ENCODE data around the gene TRIP11. TPM values are rescaled to one million over a fixed set of nuclear protein-coding genes. Genes with fewer than 3 reads are reported as not detected.

TRIP11 gene
- polyA plus RNA-seq, 4 donors: 30.9 to 42.4 (median 35.5) TPM

GRCh38 chr14:92012121-92012748 is 27.6 kb downstream of the TRIP11 start:
- no peak for DNase-seq (ENCODE audit: low read depth in 4 of 4, low spot score in 2 of 4)

- no peak for DNase-seq (ENCODE audit: low read depth in 4 of 4, low spot score in 2 of 4)
Observed at GRCh38 chr14:92010644-92011043, 29.2 kb downstream of the TRIP11 start.

- DNase-seq (ENCODE audit: low read depth in 4 of 4, low spot score in 2 of 4): no peak
Observed at GRCh38 chr14:92009604-92010003, 30.3 kb downstream of the TRIP11 start.

GRCh38 chr14:92005019-92005418 is 34.8 kb downstream of the TRIP11 start:
- no peak for DNase-seq (ENCODE audit: low read depth in 4 of 4, low spot score in 2 of 4)

- DNase-seq (ENCODE audit: low read depth in 4 of 4, low spot score in 2 of 4): no peak
Observed at GRCh38 chr14:92004062-92004461, 35.8 kb downstream of the TRIP11 start.

- DNase-seq (ENCODE audit: low read depth in 4 of 4, low spot score in 2 of 4): no peak
Observed at GRCh38 chr14:91998667-91999570, 40.9 kb downstream of the TRIP11 start.

- no peak for DNase-seq (ENCODE audit: low read depth in 4 of 4, low spot score in 2 of 4)
Observed at GRCh38 chr14:91997492-91997891, 42.4 kb downstream of the TRIP11 start.

GRCh38 chr14:91996948-91997371 is 42.9 kb downstream of the TRIP11 start:
- peak in 3 of 4 donors; percentile 15 to 40 (median 35) for DNase-seq (ENCODE audit: low read depth in 4 of 4, low spot score in 2 of 4)

- no peak for DNase-seq (ENCODE audit: low read depth in 4 of 4, low spot score in 2 of 4)
Observed at GRCh38 chr14:91987192-91987591, 52.7 kb downstream of the TRIP11 start.

GRCh38 chr14:91985521-91986255 is 54.2 kb downstream of the TRIP11 start:
- no peak for DNase-seq (ENCODE audit: low read depth in 4 of 4, low spot score in 2 of 4)

GRCh38 chr14:91985008-91985407 is 54.9 kb downstream of the TRIP11 start:
- DNase-seq (ENCODE audit: low read depth in 4 of 4, low spot score in 2 of 4): no peak

GRCh38 chr14:91983588-91983987 is 56.3 kb downstream of the TRIP11 start:
- DNase-seq (ENCODE audit: low read depth in 4 of 4, low spot score in 2 of 4): no peak

- no peak for DNase-seq (ENCODE audit: low read depth in 4 of 4, low spot score in 2 of 4)
Observed at GRCh38 chr14:91980157-91980556, 59.7 kb downstream of the TRIP11 start.

- no peak for DNase-seq (ENCODE audit: low read depth in 4 of 4, low spot score in 2 of 4)
Observed at GRCh38 chr14:91977884-91978283, 62.0 kb downstream of the TRIP11 start.

GRCh38 chr14:91975763-91976162 is 64.1 kb downstream of the TRIP11 start:
- DNase-seq (ENCODE audit: low read depth in 4 of 4, low spot score in 2 of 4): no peak

GRCh38 chr14:91971188-91971778 is 68.6 kb downstream of the TRIP11 start:
- DNase-seq (ENCODE audit: low read depth in 4 of 4, low spot score in 2 of 4): no peak

- DNase-seq (ENCODE audit: low read depth in 4 of 4, low spot score in 2 of 4): no peak
Observed at GRCh38 chr14:91968280-91968679, 71.6 kb downstream of the TRIP11 start.

- DNase-seq (ENCODE audit: low read depth in 4 of 4, low spot score in 2 of 4): no peak
Observed at GRCh38 chr14:91964724-91965123, 75.1 kb downstream of the TRIP11 start.

- DNase-seq (ENCODE audit: low read depth in 4 of 4, low spot score in 2 of 4): no peak
Observed at GRCh38 chr14:91964011-91964410, 75.8 kb downstream of the TRIP11 start.

GRCh38 chr14:91963465-91963864 is 76.4 kb downstream of the TRIP11 start:
- no peak for DNase-seq (ENCODE audit: low read depth in 4 of 4, low spot score in 2 of 4)
